Left lung (tissue), 10 donors: ENCODE results near the gene YBEY. TPM values are rescaled to one million over a fixed set of nuclear protein-coding genes. Genes with fewer than 3 reads are reported as not detected.

Experiments used
- ATAC-seq: fragments of 200-7000 bp; cut with Tn5 transposase; one replicate; pipeline ENCODE4 v1.9.1; 2020; ENCODE audit warnings: moderate library complexity
- DNase-seq, 4 donors: peaks; one replicate each; pipeline ENCODE4 v3.0.0-alpha.2; 2013 to 2020
- H3K27ac ChIP-seq, 2 donors: fragments of 200-600 bp; sonication (generic) in 1 of 2; one replicate each; pipeline versions ENCODE4 v1.5.0 to v1.8.0; 2020 to 2021
- H3K27me3 ChIP-seq, 2 donors: fragments of 200-600 bp; sonication (generic) in 1 of 2; one replicate each; pipeline versions ENCODE4 v1.5.0 to v1.8.0; 2020 to 2021
- H3K36me3 ChIP-seq, 2 donors: fragments of 200-600 bp; sonication (generic) in 1 of 2; one replicate each; pipeline versions ENCODE4 v1.5.0 to v1.8.0; 2020 to 2021
- H3K4me1 ChIP-seq, 2 donors: fragments of 200-600 bp; one replicate each; pipeline ENCODE4 v1.8.0; 2021
- H3K4me3 ChIP-seq, 2 donors: fragments of 200-600 bp; sonication (generic) in 1 of 2; one replicate each; pipeline versions ENCODE4 v1.5.0 to v1.8.0; 2020 to 2021; ENCODE audit warnings: mild to moderate bottlenecking in 1 of 2
- H3K9me3 ChIP-seq, 2 donors: fragments of 200-600 bp; sonication (generic) in 1 of 2; one replicate each; pipeline versions ENCODE4 v1.5.0 to v1.8.0; 2020 to 2021
- intact Hi-C, 2 donors: fragments of 100-400 bp; cut with DNase I; formaldehyde crosslinking; loops; one replicate each; pipeline versions ENCODE4 v1.11.2 to v1.14.2; 2022
- polyA plus RNA-seq, 6 donors: library from polyadenylated mRNA; unstranded; fragments of 120-200 nt; gene quantifications; one replicate each; pipeline ENCODE4 v1.2.1, GENCODE V29; 2013; ENCODE audit not compliant: insufficient read length in 6 of 6
- total RNA-seq, 2 donors: library from RNA; stranded (reverse); fragmentation: NEBNext Ultra II Directional; extraction: Animal tissue kit (Norgen Biotek cat#: 25700); gene quantifications; one replicate each; pipeline ENCODE4 v1.2.1, GENCODE V29; 2021
- TF ChIP-seq, protein P1 (sequence below), 2 donors: fragments of 200-600 bp; sonication (generic) in 1 of 2; IDR thresholded peaks; one replicate each; pipeline versions ENCODE4 v1.5.0 to v1.8.0; 2021; ENCODE audit warnings: antibody characterized with exemption in 2 of 2
- donor health status: DM: no; HTN: yes; CAD: no.
- donor health status: DM: no; HTN: no; CAD: no.

Gene YBEY
- total and polyA plus RNA-seq, 8 donors, result 6.1 to 23.1 (median 17.6) TPM

DNA sequence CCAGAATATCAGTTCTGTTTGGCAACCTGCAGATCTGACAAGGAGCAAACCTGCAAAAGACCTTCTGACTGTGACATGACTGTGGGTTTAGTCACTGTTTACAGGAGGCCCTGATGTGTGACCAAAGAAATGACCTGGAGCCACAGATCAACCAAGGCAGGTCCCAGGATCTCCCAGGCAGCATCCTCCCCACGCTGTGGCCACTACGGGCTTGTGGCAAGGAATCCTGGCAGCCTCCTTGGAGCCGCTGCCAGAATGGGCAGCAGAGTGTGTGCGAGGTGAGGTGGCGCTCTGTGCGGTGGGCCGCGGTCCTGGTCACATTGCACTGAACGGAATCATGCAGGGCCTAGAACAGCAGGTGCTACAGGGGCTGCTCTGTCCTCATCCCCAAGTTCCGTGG is 16.7 kb upstream of the YBEY start:
- H3K4me1 ChIP-seq, result no peaks in the 10 kb centered on the region
- no peaks in the 10 kb centered on the region for H3K27me3 ChIP-seq
- peaks cover 0 to 100% of the 10 kb centered on the region in 2 donors for H3K36me3 ChIP-seq
- TF ChIP-seq, protein P1, sequence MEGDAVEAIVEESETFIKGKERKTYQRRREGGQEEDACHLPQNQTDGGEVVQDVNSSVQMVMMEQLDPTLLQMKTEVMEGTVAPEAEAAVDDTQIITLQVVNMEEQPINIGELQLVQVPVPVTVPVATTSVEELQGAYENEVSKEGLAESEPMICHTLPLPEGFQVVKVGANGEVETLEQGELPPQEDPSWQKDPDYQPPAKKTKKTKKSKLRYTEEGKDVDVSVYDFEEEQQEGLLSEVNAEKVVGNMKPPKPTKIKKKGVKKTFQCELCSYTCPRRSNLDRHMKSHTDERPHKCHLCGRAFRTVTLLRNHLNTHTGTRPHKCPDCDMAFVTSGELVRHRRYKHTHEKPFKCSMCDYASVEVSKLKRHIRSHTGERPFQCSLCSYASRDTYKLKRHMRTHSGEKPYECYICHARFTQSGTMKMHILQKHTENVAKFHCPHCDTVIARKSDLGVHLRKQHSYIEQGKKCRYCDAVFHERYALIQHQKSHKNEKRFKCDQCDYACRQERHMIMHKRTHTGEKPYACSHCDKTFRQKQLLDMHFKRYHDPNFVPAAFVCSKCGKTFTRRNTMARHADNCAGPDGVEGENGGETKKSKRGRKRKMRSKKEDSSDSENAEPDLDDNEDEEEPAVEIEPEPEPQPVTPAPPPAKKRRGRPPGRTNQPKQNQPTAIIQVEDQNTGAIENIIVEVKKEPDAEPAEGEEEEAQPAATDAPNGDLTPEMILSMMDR (IDR thresholded peaks at IDR 0.05), result no peak
- no peak overlapping the region for H3K4me3 ChIP-seq
- H3K27ac ChIP-seq, result no peak overlapping the region
- no peak for ATAC-seq
- no peaks in the 10 kb centered on the region for H3K9me3 ChIP-seq
- intact Hi-C loops, result no loop called here
- no peak for DNase-seq

DNA sequence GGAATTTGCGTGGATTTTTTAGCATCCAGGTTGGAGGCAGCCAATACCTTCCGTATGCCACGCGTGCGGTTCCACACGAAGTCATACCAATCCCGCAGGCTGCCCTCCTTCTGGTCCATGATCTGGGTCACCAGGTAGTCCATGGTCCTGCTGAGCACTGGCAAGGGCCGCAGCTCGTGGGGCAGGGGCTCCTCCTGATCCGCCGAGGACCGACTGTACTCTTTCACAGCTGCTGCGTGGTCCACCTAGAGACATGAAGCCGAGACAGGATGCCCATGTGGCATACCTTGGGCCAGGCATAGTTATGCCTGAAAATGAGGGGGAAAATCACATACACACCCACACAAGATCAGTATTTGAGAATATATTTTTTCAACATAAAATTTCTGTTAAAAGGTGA is 12.8 kb upstream of the YBEY start:
- no peak overlapping the region for H3K4me3 ChIP-seq
- no peaks in the 10 kb centered on the region for H3K27me3 ChIP-seq
- ATAC-seq, result no peak
- no peaks in the 10 kb centered on the region for H3K4me1 ChIP-seq
- no peak overlapping the region for H3K27ac ChIP-seq
- intact Hi-C loops, result no loop called here
- no peak for DNase-seq
- H3K36me3 ChIP-seq, result peaks cover 0 to 100% of the 10 kb centered on the region in 2 donors
- TF ChIP-seq, protein P1 (IDR thresholded peaks at IDR 0.05), result no peak
- H3K9me3 ChIP-seq, result no peaks in the 10 kb centered on the region

GRCh38 chr21:46274797-46275390 is 11.2 kb upstream of the YBEY start:
- Histone ChIP-seq H3K27me3 (no peaks in the 10 kb centered on the region), H3K4me3 (no peak overlapping the region), H3K9me3 (no peaks in the 10 kb centered on the region), H3K4me1 (no peaks in the 10 kb centered on the region), H3K36me3 (peaks cover 0 to 100% of the 10 kb centered on the region in 2 donors), H3K27ac (no peak overlapping the region)
- no peak for DNase-seq
- TF ChIP-seq, protein P1 (IDR thresholded peaks at IDR 0.05), result no peak
- no peak for ATAC-seq
- intact Hi-C loops, result no loop called here

DNA sequence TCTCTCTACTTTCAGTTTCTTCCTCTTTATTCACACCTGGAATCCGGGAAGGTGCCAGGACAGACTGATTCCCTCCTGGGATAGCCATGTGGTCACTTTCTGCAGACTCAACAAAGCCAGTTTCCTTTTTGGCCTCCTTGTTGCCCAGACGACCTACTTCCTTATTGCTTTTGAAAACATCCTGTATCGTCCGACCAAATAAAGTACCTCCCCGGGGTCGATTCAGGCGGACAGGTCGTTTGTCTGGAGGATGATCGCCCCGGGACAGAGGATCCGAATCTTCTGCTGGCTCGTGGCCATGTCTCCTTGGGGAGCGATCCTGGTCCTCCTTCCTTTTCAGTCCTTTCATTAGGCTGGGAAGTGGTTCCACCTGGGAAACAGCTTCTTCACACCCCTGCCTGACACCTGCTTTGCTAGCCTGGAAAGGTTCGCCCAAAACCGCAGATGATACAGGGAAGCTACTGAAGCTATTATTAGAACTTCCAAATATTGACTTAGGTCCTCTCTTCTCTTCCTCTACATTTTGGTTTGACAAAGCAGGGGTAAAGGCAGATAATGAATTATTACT is 2.0 kb upstream of the YBEY start:
- H3K36me3 ChIP-seq, result peaks cover 0 to 56% of the 10 kb centered on the region in 2 donors
- TF ChIP-seq, protein P1 (IDR thresholded peaks at IDR 0.05), result no peak
- peak overlapping the region in 1 of 2 donors; percentile 96 for H3K27ac ChIP-seq
- ATAC-seq, result no peak
- peak overlapping the region in 1 of 2 donors; percentile 75 for H3K4me3 ChIP-seq
- no peaks in the 10 kb centered on the region for H3K9me3 ChIP-seq
- H3K27me3 ChIP-seq, result no peaks in the 10 kb centered on the region
- H3K4me1 ChIP-seq, result peaks cover 36 to 69% of the 10 kb centered on the region in 2 donors
- intact Hi-C loops, result no loop called here
- no peak for DNase-seq

DNA sequence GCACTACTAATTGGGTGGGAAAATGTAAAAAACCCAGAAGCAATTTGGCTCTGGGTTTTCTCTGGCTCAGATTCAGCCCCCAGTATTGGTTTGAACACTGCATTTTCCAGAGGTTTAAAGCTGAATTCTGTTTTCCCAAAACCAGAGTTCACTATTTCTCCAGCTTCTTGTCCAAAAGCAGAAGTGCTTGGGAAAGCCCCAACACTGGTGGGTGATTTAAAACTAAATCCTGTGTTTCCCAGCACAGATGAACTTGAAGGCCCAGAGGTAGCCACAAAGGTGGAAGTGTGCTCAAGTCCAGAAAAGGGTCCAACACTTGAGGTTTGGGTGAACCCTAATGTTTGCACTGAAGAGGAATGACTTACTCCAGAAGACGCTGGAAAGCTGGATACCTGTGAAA is 1.4 kb upstream of the YBEY start:
- no peaks in the 10 kb centered on the region for H3K27me3 ChIP-seq
- no peak for DNase-seq
- intact Hi-C loops, result no loop called here
- TF ChIP-seq, protein P1 (IDR thresholded peaks at IDR 0.05), result no peak
- H3K4me3 ChIP-seq, result peak overlapping the region in 1 of 2 donors; percentile 75
- H3K9me3 ChIP-seq, result no peaks in the 10 kb centered on the region
- no peak for ATAC-seq
- peak overlapping the region in 1 of 2 donors; percentile 96 for H3K27ac ChIP-seq
- peaks cover 0 to 50% of the 10 kb centered on the region in 2 donors for H3K36me3 ChIP-seq
- H3K4me1 ChIP-seq, result peaks cover 36 to 70% of the 10 kb centered on the region in 2 donors
